Stimulated activated CD4-positive, alpha-beta T cell treated with anti-CD3 and anti-CD28 coated beads, Interleukin-4, amount 100 ng/mL, for 48 hours (primary cell): ENCODE measurements around the gene WDPCP.
"Not testable (repeated sequence)": the region's sequence is repeated elsewhere in the genome, so short reads cannot be mapped to it uniquely, and the experiment has no call there.

Experiments
- DNase-seq, 2 donors: peaks; one replicate each; pipeline ENCODE4 v3.0.0-alpha.2; 2020; ENCODE audit warnings: low read depth in 2 of 2

The WDPCP gene

DNA sequence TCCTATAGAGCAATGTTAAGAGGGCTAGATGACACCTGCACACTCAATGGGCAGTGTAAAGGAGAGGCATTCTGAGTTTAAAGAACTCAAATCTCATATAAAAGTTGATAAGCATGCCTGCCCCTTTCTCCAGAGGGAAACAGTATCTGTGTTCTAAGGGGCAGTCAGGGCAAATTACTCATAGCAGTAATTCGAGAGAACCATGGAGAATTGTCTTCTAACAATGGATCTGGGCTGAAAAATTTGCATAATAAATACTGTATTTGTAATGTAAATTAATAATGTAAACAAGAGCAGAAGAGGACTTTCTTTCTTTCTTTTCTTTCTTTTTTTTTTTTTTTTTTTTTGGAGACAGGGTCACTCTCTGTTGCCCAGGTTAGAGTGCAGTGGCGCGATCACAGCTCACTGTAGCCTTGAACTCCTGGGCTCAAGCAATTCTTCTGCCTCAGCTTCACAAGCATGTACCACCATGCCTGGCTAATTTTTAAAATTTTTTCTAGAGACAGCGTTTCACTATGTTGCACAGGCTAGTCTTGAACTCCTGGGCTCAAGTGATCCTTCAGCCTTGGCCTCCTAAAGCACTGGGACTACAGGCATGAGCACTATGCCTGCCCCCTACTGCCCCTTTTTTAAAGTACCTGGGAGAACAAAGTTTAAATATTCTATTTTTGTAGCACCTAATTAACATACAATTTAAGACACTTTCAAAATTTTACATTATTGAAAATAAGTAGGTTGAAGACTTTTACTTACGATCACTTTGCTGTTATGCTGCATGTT lies 467.0 kb downstream of the WDPCP start:
- DNase-seq, result no peak

DNA sequence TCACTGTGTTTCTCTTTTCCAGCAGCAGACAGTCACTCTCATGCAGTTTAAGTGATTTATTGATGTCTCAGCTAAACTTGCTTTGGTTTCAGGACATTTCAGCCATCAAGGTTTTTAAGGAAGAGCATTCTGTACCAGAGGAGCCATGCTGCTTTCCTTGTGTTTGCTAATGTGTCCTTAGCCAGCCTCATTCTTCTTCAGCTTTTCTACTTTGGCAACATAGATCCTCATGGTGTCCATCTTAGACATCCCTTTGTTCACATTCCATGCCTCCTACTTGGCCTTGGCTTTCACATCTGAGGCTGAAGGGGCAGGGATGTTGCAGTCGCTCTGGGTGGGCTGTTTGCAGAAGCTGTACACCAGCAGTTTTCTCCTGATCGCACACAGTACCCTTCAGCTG lies 469.5 kb downstream of the WDPCP start:
- DNase-seq, result no peak

- no peak for DNase-seq
These were observed 483.8 kb downstream of the WDPCP start for GRCh38 chr2:63104482-63104881.

DNA sequence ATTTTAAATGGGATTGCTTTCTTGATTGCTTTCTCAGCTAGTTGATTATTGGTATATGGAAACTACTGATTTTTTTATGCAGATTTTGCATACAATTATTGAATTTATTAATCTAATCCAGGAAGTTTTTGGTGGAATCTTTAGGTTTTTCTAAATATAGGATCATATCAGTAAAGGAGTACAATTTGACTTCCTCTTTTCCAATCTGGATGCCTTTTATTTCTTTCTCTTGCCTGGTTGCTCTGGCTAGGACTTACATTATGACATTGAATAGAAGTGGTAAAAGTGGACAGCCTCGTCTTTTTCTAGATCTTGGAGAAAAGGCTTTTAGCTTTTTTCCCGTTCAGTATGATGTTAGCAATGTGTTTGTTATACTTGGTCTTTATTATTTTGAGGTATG lies 486.3 kb downstream of the WDPCP start:
- DNase-seq, result no peak

- DNase-seq, result no peak
These were observed 489.2 kb downstream of the WDPCP start for GRCh38 chr2:63099032-63099431.

DNA sequence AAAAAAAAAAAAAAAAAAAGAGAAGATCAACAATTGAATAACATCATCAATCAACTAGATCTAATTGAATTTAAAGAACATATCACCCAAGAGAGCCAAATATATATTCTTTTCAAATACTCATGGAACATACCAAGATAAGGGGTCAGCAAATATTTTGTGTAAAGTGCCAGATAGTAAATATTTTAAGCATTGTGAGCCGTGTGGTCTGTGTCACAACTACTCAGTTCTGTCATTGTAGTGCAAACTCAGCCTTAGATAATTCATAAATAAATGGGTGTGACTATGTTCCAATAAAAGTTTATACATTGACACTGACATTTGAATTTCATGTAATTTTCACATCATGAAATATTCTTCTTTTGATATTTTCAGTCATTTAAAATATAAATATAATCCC lies 491.8 kb downstream of the WDPCP start:
- no peak for DNase-seq

DNA sequence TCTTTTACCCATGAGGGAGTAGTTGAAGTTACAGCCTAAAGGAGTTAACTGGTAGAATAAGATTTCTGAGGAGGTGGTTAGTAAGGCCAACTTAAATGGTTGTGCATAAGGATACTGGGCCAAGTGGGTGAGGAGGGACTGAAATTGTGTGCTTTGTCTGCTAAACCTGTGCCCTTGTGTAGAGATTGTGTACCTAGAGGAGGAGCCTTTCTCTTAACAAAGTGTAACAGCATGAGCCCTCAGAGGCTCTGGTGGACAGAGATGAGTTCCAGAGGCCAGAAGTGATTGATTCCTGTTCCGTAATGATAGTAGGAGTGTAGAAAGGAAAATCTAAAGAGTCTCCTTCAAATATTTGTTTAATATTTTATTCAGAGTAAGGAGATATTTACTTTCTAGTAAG lies 494.8 kb downstream of the WDPCP start:
- no peak for DNase-seq

DNA sequence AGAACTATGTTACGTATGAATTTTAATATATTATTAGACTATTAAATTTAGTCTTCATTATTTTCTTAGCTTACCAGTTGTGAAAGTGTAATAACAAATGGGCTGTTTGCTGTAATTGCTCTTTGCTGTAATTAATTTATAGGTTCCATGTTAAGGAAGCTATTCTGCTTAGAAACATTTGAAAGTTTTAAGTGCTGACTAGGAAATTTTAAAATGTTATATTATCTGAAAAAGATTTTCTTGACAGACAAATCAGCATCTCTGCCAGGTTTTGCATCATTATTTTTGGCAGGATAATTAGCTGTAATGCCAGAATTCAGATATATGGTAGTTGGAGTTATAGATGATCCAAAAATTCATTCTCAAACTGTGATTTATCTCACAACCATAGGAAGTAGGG lies 495.4 kb downstream of the WDPCP start:
- no peak for DNase-seq

- no peak for DNase-seq
These were observed 495.9 kb downstream of the WDPCP start for GRCh38 chr2:63092401-63092800.

DNA sequence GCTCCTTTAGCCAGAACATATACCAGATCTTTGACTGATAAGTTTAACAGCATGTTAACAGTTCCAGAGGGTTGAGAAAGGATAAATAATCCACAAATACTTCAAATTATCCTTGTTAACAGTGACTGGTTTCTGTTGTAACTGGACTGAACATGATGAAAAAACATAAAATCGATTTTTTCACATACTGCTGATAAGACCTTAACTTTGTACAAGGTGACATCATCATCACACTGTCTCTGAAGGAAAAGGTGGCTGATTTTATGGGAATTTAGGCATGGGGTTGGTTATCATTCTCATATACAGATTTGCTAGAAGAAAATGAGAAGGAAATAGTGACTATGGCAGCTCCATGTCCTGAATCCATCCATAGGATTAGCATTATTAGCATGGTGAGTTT lies 501.6 kb downstream of the WDPCP start:
- DNase-seq, result no peak

DNA sequence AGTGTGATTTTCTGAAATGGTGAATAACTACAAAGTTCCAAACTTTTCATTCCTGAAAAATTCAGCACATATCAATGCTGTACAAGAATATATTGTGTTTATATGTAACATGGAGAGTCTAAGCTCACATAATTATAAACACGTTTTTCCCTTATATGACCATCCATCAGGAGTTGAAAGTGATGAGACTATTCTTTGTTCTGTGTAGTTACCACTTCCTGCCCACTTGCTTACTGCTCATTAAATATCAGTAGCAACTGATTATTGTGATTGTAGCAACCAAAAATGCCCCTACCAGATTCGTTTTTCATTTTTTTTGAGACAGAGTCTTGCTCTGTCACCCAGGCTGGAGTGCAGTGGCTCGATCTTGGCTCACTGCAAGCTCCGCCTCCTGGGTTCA lies 506.9 kb downstream of the WDPCP start:
- DNase-seq, result no peak

DNA sequence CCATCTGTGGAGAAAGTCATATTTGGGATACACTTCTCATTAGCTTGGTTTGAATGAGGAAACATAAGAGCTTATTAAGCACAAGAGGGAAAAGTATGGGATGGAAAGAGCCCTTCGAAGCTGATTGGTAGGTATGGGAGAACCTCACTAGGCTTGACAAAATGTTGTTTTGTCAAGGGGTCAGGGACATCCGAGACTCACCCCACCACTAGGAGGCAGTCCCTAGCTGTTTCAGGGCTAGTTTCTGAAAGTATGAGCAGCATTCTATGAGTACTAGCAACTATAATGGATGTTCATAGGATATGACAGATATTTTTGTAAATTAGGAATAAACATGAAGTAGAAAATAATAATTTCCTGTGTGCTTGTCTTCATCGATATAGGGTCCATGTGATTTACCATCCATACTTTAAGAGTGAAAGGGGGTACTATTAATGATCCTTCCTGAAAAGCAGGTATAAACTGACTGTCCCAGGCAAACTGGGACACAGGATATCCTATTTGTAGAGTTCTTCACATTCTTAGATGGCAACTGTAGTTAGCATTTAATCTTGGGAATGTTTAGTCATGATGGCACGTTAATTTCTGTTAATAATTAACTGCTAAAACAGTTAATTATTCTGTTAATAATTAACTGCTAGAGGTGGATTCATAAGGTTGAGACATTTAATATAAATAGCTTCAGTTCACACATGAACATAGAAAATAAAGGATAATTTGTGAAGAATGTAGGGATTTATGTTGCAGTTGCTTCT lies 509.2 kb downstream of the WDPCP start:
- no peak for DNase-seq

GRCh38 chr2:63074399-63074798 lies 513.9 kb downstream of the WDPCP start:
- DNase-seq, result not testable (repeated sequence)

DNA sequence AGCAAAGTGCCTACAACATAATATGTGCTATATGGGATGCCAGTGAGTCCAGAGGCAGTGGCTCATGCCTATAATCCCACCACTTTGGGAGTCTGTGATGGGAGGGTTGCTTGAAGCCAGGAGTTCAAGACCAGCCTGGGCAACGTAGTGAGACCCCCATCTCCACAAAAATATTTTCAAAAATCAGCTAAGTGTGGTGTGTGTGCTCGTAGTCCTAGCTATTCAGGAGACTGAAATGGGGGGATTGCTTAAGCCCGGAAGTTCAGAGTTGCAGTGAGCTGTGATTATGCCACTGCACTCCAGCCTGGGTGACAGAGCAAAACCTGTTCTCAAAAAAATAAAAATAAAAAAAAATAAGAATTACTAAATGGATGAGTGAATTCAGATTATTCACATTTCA lies 514.3 kb downstream of the WDPCP start:
- DNase-seq, result no peak

- DNase-seq, result no peak
These were observed 516.6 kb downstream of the WDPCP start for GRCh38 chr2:63071664-63072063.
